ENCODE data around the gene FRMD3. TPM values are rescaled to one million over a fixed set of nuclear protein-coding genes. Genes with fewer than 3 reads are reported as not detected.

The FRMD3 gene
- total RNA-seq (1 to 10 TPM; 1.1 to 1.3 TPM), polyA plus RNA-seq (under 1 TPM in 1 of 2 donors, not detected in 1; 0.22 TPM)

- Histone ChIP-seq H3K9me3 (ENCODE audit: control insufficient read depth in 1 of 2, low read length in 2 of 2) (no peaks in the 10 kb centered on the region), H3K27me3 (ENCODE audit: insufficient read depth, low read length) (no peaks in the 10 kb centered on the region), H3K27ac (ENCODE audit: low read depth, low read length) (no peak within 1 kb of the TSS), H3K4me3 (ENCODE audit: low read length in 2 of 2) (no peak within 1 kb of the TSS), H3K4me1 (ENCODE audit: insufficient read depth, low read length) (no peaks in the 10 kb centered on the region), H3K36me3 (ENCODE audit: insufficient read depth, low read length) (no peaks in the 10 kb centered on the region)
- CTCF ChIA-PET (ENCODE audit: partially characterized antibody): no interaction called here
- Mint-ChIP-seq H3K27me3 (peaks cover 19 to 21% of the 10 kb centered on the region in 2 donors), H3K27ac (no peak within 1 kb of the TSS), H3K4me1 (peaks cover 3 to 7% (median 6%) of the 10 kb centered on the region in 4 donors), H3K36me3 (peaks cover 0 to 19% of the 10 kb centered on the region in 2 donors), H3K4me3 (peak within 1 kb of the TSS in 6 of 8 donors; percentile 3 to 70 (median 26)), H3K9me3 (peaks cover 0 to 2% (median 0%) of the 10 kb centered on the region in 8 donors)
- DNase-seq: no peak
- POLR2A ChIA-PET (ENCODE audit: partially characterized antibody): no interaction called here
- intact Hi-C loops (cut with micrococcal nuclease): no loop called here
Observed at GRCh38 chr9:83538172-83538889, at the start of gene FRMD3. Gene FRMD3, minus strand, starts transcription at chr9:83538401. Its CDS starts 170 bp downstream, at chr9:83538231.

GRCh38 chr9:83584995-83585394, 46.8 kb upstream of the FRMD3 start:
- Mint-ChIP-seq H3K4me3 (no peak overlapping the region), H3K36me3 (peaks cover 7 to 17% of the 10 kb centered on the region in 2 donors), H3K9me3 (peaks cover 0 to 4% (median 0%) of the 10 kb centered on the region in 8 donors), H3K27me3 (no peaks in the 10 kb centered on the region), H3K4me1 (peaks cover 0 to 3% (median 1%) of the 10 kb centered on the region in 4 donors), H3K27ac (no peak overlapping the region)
- Histone ChIP-seq H3K27ac (ENCODE audit: low read depth, low read length) (no peak overlapping the region), H3K4me1 (ENCODE audit: insufficient read depth, low read length) (no peaks in the 10 kb centered on the region), H3K36me3 (ENCODE audit: insufficient read depth, low read length) (no peaks in the 10 kb centered on the region), H3K9me3 (ENCODE audit: control insufficient read depth in 1 of 2, low read length in 2 of 2) (no peaks in the 10 kb centered on the region), H3K27me3 (ENCODE audit: insufficient read depth, low read length) (no peaks in the 10 kb centered on the region), H3K4me3 (ENCODE audit: low read length in 2 of 2) (no peak overlapping the region)
- CTCF ChIA-PET (ENCODE audit: partially characterized antibody): interaction anchor here (1.3 to 1.4 kb wide), 2 partner anchors 11 to 251 kb away, joined by 3 to 4 read pairs; no protein-coding TSS in a partner anchor
- DNase-seq: no peak
- intact Hi-C loops (cut with micrococcal nuclease): no loop called here
- POLR2A ChIA-PET (ENCODE audit: partially characterized antibody): no interaction called here

GRCh38 chr9:83583151-83584014, 45.2 kb upstream of the FRMD3 start:
- Histone ChIP-seq H3K4me3 (ENCODE audit: low read length in 2 of 2) (no peak overlapping the region), H3K27ac (ENCODE audit: low read depth, low read length) (no peak overlapping the region), H3K9me3 (ENCODE audit: control insufficient read depth in 1 of 2, low read length in 2 of 2) (no peaks in the 10 kb centered on the region), H3K27me3 (ENCODE audit: insufficient read depth, low read length) (no peaks in the 10 kb centered on the region), H3K4me1 (ENCODE audit: insufficient read depth, low read length) (no peaks in the 10 kb centered on the region), H3K36me3 (ENCODE audit: insufficient read depth, low read length) (no peaks in the 10 kb centered on the region)
- intact Hi-C loops (cut with micrococcal nuclease): loop anchor here (1.0 kb wide), 1 partner anchor 66 kb away; no protein-coding TSS in a partner anchor
- Mint-ChIP-seq H3K4me1 (peaks cover 0 to 3% (median 1%) of the 10 kb centered on the region in 4 donors), H3K4me3 (no peak overlapping the region), H3K9me3 (peaks cover 0 to 14% (median 10%) of the 10 kb centered on the region in 8 donors), H3K36me3 (peaks cover 15 to 31% of the 10 kb centered on the region in 2 donors), H3K27me3 (no peaks in the 10 kb centered on the region), H3K27ac (peak overlapping the region in 1 of 7 donors; percentile 19)
- POLR2A ChIA-PET (ENCODE audit: partially characterized antibody): no interaction called here
- CTCF ChIA-PET (ENCODE audit: partially characterized antibody): no interaction called here
- DNase-seq: peak in 4 of 5 donors; percentile 21 to 26 (median 24)

GRCh38 chr9:83582029-83582428, 43.8 kb upstream of the FRMD3 start:
- CTCF ChIA-PET (ENCODE audit: partially characterized antibody): no interaction called here
- H3K27ac Mint-ChIP-seq: no peak overlapping the region
- intact Hi-C loops (cut with micrococcal nuclease): no loop called here

GRCh38 chr9:83574482-83574881, 36.3 kb upstream of the FRMD3 start:
- no peaks in the 10 kb centered on the region for H3K4me1 Mint-ChIP-seq
- H3K4me3 Mint-ChIP-seq: no peak overlapping the region
- no peaks in the 10 kb centered on the region for H3K27me3 Mint-ChIP-seq
- H3K27me3 ChIP-seq (ENCODE audit: insufficient read depth, low read length): no peaks in the 10 kb centered on the region
- no peak overlapping the region for H3K4me3 ChIP-seq (ENCODE audit: low read length in 2 of 2)
- ChIA-PET CTCF (ENCODE audit: partially characterized antibody) (no interaction called here), POLR2A (ENCODE audit: partially characterized antibody) (no interaction called here)
- H3K36me3 ChIP-seq (ENCODE audit: insufficient read depth, low read length): no peaks in the 10 kb centered on the region
- H3K27ac ChIP-seq (ENCODE audit: low read depth, low read length): no peak overlapping the region
- peaks cover 0 to 25% (median 20%) of the 10 kb centered on the region in 8 donors for H3K9me3 Mint-ChIP-seq
- intact Hi-C loops (cut with micrococcal nuclease): no loop called here
- peaks cover 14 to 43% of the 10 kb centered on the region in 2 donors for H3K36me3 Mint-ChIP-seq
- no peak overlapping the region for H3K27ac Mint-ChIP-seq
- H3K4me1 ChIP-seq (ENCODE audit: insufficient read depth, low read length): no peaks in the 10 kb centered on the region
- DNase-seq: no peak
- H3K9me3 ChIP-seq (ENCODE audit: control insufficient read depth in 1 of 2, low read length in 2 of 2): no peaks in the 10 kb centered on the region

More at GRCh38 chr9:83582029-83582428, 43.8 kb upstream of the FRMD3 start:
- H3K36me3 Mint-ChIP-seq: peaks cover 21 to 39% of the 10 kb centered on the region in 2 donors
- POLR2A ChIA-PET (ENCODE audit: partially characterized antibody): no interaction called here
- no peak for DNase-seq
- no peak overlapping the region for H3K27ac ChIP-seq (ENCODE audit: low read depth, low read length)
- H3K4me1 Mint-ChIP-seq: peaks cover 0 to 3% (median 0%) of the 10 kb centered on the region in 4 donors
- H3K27me3 ChIP-seq (ENCODE audit: insufficient read depth, low read length): no peaks in the 10 kb centered on the region
- no peak overlapping the region for H3K4me3 Mint-ChIP-seq
- H3K4me3 ChIP-seq (ENCODE audit: low read length in 2 of 2): no peak overlapping the region
- peaks cover 0 to 26% (median 21%) of the 10 kb centered on the region in 8 donors for H3K9me3 Mint-ChIP-seq
- H3K27me3 Mint-ChIP-seq: no peaks in the 10 kb centered on the region
- no peaks in the 10 kb centered on the region for H3K36me3 ChIP-seq (ENCODE audit: insufficient read depth, low read length)
- H3K9me3 ChIP-seq (ENCODE audit: control insufficient read depth in 1 of 2, low read length in 2 of 2): no peaks in the 10 kb centered on the region
- no peaks in the 10 kb centered on the region for H3K4me1 ChIP-seq (ENCODE audit: insufficient read depth, low read length)

GRCh38 chr9:83572524-83572923, 34.3 kb upstream of the FRMD3 start:
- no peak overlapping the region for H3K27ac Mint-ChIP-seq
- Histone ChIP-seq H3K36me3 (ENCODE audit: insufficient read depth, low read length) (no peaks in the 10 kb centered on the region), H3K4me1 (ENCODE audit: insufficient read depth, low read length) (no peaks in the 10 kb centered on the region), H3K27me3 (ENCODE audit: insufficient read depth, low read length) (no peaks in the 10 kb centered on the region), H3K9me3 (ENCODE audit: control insufficient read depth in 1 of 2, low read length in 2 of 2) (no peaks in the 10 kb centered on the region), H3K27ac (ENCODE audit: low read depth, low read length) (no peak overlapping the region), H3K4me3 (ENCODE audit: low read length in 2 of 2) (no peak overlapping the region)
- no peaks in the 10 kb centered on the region for H3K27me3 Mint-ChIP-seq
- peaks cover 3 to 31% of the 10 kb centered on the region in 2 donors for H3K36me3 Mint-ChIP-seq
- no peak for DNase-seq
- H3K4me1 Mint-ChIP-seq: no peaks in the 10 kb centered on the region
- ChIA-PET CTCF (ENCODE audit: partially characterized antibody) (no interaction called here), POLR2A (ENCODE audit: partially characterized antibody) (no interaction called here)
- H3K9me3 Mint-ChIP-seq: peaks cover 0 to 5% (median 2%) of the 10 kb centered on the region in 8 donors
- intact Hi-C loops (cut with micrococcal nuclease): no loop called here
- no peak overlapping the region for H3K4me3 Mint-ChIP-seq

- Mint-ChIP-seq H3K4me1 (no peaks in the 10 kb centered on the region), H3K27me3 (no peaks in the 10 kb centered on the region), H3K4me3 (no peak overlapping the region), H3K27ac (no peak overlapping the region), H3K36me3 (peaks cover 3 to 40% of the 10 kb centered on the region in 2 donors), H3K9me3 (peaks cover 0 to 3% (median 0%) of the 10 kb centered on the region in 8 donors)
- H3K27me3 ChIP-seq (ENCODE audit: insufficient read depth, low read length): no peaks in the 10 kb centered on the region
- H3K9me3 ChIP-seq (ENCODE audit: control insufficient read depth in 1 of 2, low read length in 2 of 2): no peaks in the 10 kb centered on the region
- intact Hi-C loops (cut with micrococcal nuclease): no loop called here
- no peak for DNase-seq
- H3K27ac ChIP-seq (ENCODE audit: low read depth, low read length): no peak overlapping the region
- ChIA-PET CTCF (ENCODE audit: partially characterized antibody) (no interaction called here), POLR2A (ENCODE audit: partially characterized antibody) (no interaction called here)
- H3K36me3 ChIP-seq (ENCODE audit: insufficient read depth, low read length): no peaks in the 10 kb centered on the region
- no peaks in the 10 kb centered on the region for H3K4me1 ChIP-seq (ENCODE audit: insufficient read depth, low read length)
- no peak overlapping the region for H3K4me3 ChIP-seq (ENCODE audit: low read length in 2 of 2)
Observed at GRCh38 chr9:83570359-83570758, 32.2 kb upstream of the FRMD3 start.

Data from CD4-positive, alpha-beta memory T cell (primary cell).